DOHH2 (cell line): ENCODE measurements around the gene IL1RAPL1.

Experiments used
- H3F3A ChIP-seq: fragments of 200-600 bp; sonication (generic), shearing (Covaris generic); 2 replicates; pipeline ENCODE4 v1.6.0; 2016; ENCODE audit warnings: antibody characterized with exemption, mild to moderate bottlenecking; ENCODE audit not compliant: control insufficient read depth, insufficient read depth
- H3K27ac ChIP-seq: fragments of 200-600 bp; sonication (generic); 2 replicates; pipeline ENCODE4 v1.5.1; 2014; ENCODE audit warnings: low read depth, mild to moderate bottlenecking, low read length, moderate library complexity
- H3K27me3 ChIP-seq: fragments of 200-600 bp; sonication (generic); 2 replicates; pipeline ENCODE4 v1.6.1; 2014; ENCODE audit warnings: mild to moderate bottlenecking, low read length, mixed read lengths; ENCODE audit not compliant: control insufficient read depth
- H3K36me3 ChIP-seq: fragments of 200-600 bp; sonication (generic); 2 replicates; pipeline ENCODE4 v1.6.1; 2014; ENCODE audit warnings: mild to moderate bottlenecking, low read length, moderate library complexity, mixed read lengths; ENCODE audit not compliant: control insufficient read depth
- H3K4me1 ChIP-seq: fragments of 200-600 bp; sonication (generic); 2 replicates; pipeline ENCODE4 v1.6.1; 2014; ENCODE audit warnings: mild to moderate bottlenecking, low read length, mixed read lengths; ENCODE audit not compliant: control insufficient read depth
- H3K4me2 ChIP-seq: fragments of 200-600 bp; sonication (generic); 2 replicates; pipeline ENCODE4 v1.6.0; 2014; ENCODE audit warnings: mild to moderate bottlenecking, low read length, moderate library complexity
- H3K4me3 ChIP-seq: fragments of 200-600 bp; sonication (generic); 2 replicates; pipeline ENCODE4 v1.5.1; 2014; ENCODE audit warnings: mild to moderate bottlenecking, low read length, mixed read lengths
- H3K79me2 ChIP-seq: fragments of 200-600 bp; sonication (generic); 2 replicates; pipeline ENCODE4 v1.6.1; 2014; ENCODE audit warnings: mild to moderate bottlenecking, low read length, mixed read lengths; ENCODE audit not compliant: control insufficient read depth
- H3K9me2 ChIP-seq: fragments of 200-600 bp; sonication (generic); replicated peaks from 2 replicates; pipeline ENCODE4 v1.6.1; 2014; ENCODE audit warnings: mild to moderate bottlenecking, low read length, mixed read lengths; ENCODE audit not compliant: control insufficient read depth
- H3K9me3 ChIP-seq: fragments of 200-600 bp; sonication (generic); 2 replicates; pipeline ENCODE4 v1.6.1; 2014; ENCODE audit warnings: antibody characterized with exemption, low read length, mixed read lengths; ENCODE audit not compliant: control insufficient read depth, insufficient read depth
- H4K20me1 ChIP-seq: fragments of 200-600 bp; sonication (generic); 2 replicates; pipeline ENCODE4 v1.6.0; 2014; ENCODE audit warnings: low read depth, mild to moderate bottlenecking, antibody characterized with exemption, low read length, moderate library complexity; ENCODE audit not compliant: control insufficient read depth, insufficient read depth
- EZH2phosphoT487 ChIP-seq: fragments of 200-600 bp; sonication (generic); IDR thresholded peaks from 2 replicates; pipeline ENCODE4 v1.6.1; 2017; ENCODE audit warnings: borderline replicate concordance, mild to moderate bottlenecking, antibody characterized with exemption, low read length, moderate library complexity, mixed read lengths
- TF ChIP-seq, protein P1 (sequence below): fragments of 200-600 bp; sonication (generic); IDR thresholded peaks from one replicate; pipeline ENCODE4 v1.5.1; 2014; ENCODE audit warnings: antibody characterized with exemption, mild to moderate bottlenecking, low read depth, low read length; ENCODE audit not compliant: poor library complexity, severe bottlenecking

IL1RAPL1 gene

DNA sequence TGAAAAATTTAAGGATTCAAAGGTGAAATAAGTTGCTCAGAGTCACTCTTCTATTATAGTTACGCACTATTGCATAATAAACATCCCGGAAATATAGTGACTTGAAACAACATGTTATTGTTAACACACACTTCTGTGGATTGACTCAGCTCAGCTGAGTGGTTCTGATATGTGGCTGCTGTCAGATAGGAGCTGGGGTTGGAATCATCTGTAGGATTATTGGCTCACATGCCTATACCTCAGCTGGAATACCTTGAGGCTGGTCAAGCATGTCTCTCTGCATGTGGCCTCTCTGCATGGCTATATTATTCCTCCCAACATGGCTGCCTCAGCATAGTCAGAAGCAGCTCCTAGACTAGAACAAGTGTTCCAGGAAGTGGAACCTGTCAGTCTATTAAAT, 1141.4 kb downstream of the IL1RAPL1 start:
- H3K9me3 ChIP-seq = no peaks in the 10 kb centered on the region
- H3K4me1 ChIP-seq = no peaks in the 10 kb centered on the region
- H3K4me2 ChIP-seq = no peak overlapping the region
- no peak overlapping the region for H3K4me3 ChIP-seq
- no peaks in the 10 kb centered on the region for H4K20me1 ChIP-seq
- H3K9me2 ChIP-seq = no peaks in the 10 kb centered on the region
- no peak overlapping the region for H3K27ac ChIP-seq
- no peaks in the 10 kb centered on the region for H3K27me3 ChIP-seq
- H3F3A ChIP-seq = no peaks in the 10 kb centered on the region
- H3K79me2 ChIP-seq = no peaks in the 10 kb centered on the region
- TF ChIP-seq, protein P1, sequence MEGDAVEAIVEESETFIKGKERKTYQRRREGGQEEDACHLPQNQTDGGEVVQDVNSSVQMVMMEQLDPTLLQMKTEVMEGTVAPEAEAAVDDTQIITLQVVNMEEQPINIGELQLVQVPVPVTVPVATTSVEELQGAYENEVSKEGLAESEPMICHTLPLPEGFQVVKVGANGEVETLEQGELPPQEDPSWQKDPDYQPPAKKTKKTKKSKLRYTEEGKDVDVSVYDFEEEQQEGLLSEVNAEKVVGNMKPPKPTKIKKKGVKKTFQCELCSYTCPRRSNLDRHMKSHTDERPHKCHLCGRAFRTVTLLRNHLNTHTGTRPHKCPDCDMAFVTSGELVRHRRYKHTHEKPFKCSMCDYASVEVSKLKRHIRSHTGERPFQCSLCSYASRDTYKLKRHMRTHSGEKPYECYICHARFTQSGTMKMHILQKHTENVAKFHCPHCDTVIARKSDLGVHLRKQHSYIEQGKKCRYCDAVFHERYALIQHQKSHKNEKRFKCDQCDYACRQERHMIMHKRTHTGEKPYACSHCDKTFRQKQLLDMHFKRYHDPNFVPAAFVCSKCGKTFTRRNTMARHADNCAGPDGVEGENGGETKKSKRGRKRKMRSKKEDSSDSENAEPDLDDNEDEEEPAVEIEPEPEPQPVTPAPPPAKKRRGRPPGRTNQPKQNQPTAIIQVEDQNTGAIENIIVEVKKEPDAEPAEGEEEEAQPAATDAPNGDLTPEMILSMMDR = no peak
- TF ChIP-seq EZH2phosphoT487 = no peak
- no peaks in the 10 kb centered on the region for H3K36me3 ChIP-seq

DNA sequence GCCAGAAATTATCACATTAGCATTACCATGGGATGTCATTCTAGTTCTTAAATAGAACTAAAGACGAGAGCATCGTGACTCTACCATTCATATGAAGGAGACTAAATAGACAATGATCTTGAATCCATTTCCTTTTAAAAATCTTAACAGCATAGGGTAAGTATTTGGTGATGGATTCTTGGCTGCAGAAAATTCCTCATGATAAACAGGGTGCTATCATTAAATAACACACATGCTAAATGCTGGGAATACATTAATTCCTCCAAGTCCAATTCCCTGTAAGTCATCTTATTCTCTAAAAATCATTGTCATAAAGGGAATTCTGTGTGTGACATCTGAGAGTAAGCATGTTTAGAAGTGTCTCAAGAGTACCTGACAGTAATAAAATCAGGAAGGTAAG, 1157.7 kb downstream of the IL1RAPL1 start:
- no peaks in the 10 kb centered on the region for H3K27me3 ChIP-seq
- H3K27ac ChIP-seq = no peak overlapping the region
- no peaks in the 10 kb centered on the region for H4K20me1 ChIP-seq
- H3F3A ChIP-seq = no peaks in the 10 kb centered on the region
- H3K4me1 ChIP-seq = no peaks in the 10 kb centered on the region
- TF ChIP-seq, protein P1 = no peak
- no peak for TF ChIP-seq EZH2phosphoT487
- no peaks in the 10 kb centered on the region for H3K79me2 ChIP-seq
- no peaks in the 10 kb centered on the region for H3K9me3 ChIP-seq
- no peak overlapping the region for H3K4me2 ChIP-seq
- no peaks in the 10 kb centered on the region for H3K9me2 ChIP-seq
- H3K36me3 ChIP-seq = no peaks in the 10 kb centered on the region
- no peak overlapping the region for H3K4me3 ChIP-seq

DNA sequence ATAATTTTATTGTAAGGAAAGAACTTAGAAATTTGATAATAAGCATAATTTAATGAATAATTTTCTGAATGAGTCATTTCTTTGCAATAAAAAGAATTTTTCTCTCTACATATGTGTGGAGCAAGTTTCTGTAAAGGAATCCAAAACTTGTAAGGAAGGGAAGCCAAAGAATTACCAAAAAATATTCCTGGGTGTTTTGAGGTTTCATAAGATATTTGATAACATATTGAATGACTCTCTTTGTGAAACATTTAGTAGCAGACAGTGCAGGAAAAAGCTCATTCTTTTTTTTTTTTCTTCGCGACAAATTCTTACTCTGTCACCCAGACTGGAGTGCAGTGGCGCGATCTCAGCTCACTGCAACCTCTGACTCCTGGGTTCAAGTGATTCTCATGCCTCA, 1159.1 kb downstream of the IL1RAPL1 start:
- Histone ChIP-seq H3K9me3 (no peaks in the 10 kb centered on the region), H3K4me3 (no peak overlapping the region), H3K4me2 (no peak overlapping the region), H3F3A (no peaks in the 10 kb centered on the region), H3K9me2 (no peaks in the 10 kb centered on the region), H4K20me1 (no peaks in the 10 kb centered on the region), H3K79me2 (no peaks in the 10 kb centered on the region), H3K36me3 (no peaks in the 10 kb centered on the region), H3K27me3 (no peaks in the 10 kb centered on the region), H3K27ac (no peak overlapping the region), H3K4me1 (no peaks in the 10 kb centered on the region)
- TF ChIP-seq, protein P1 = no peak
- TF ChIP-seq EZH2phosphoT487 = no peak

DNA sequence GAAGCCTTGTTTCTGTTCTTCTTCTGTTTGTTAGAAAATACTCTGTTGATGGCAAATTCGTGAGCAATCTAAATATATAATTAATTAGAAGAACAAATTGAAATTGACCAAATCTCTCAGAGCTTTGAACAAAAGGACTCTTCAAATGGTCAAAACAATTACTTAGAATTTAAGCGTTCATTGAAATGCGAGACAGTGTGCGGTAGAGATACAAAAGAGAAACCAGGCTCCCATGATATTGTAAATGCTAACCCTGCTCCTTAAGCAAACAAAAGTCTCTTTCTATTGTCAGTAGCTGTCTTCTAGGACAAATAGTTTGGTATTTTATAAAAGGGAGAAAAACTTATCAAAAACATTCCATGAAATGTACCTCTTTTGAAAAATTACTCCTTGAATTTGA, 1174.8 kb downstream of the IL1RAPL1 start:
- Histone ChIP-seq H3K4me3 (no peak overlapping the region), H3K36me3 (no peaks in the 10 kb centered on the region), H3K9me2 (no peaks in the 10 kb centered on the region), H3K27ac (no peak overlapping the region), H3K79me2 (no peaks in the 10 kb centered on the region), H3K9me3 (no peaks in the 10 kb centered on the region), H3K4me1 (no peaks in the 10 kb centered on the region), H3K27me3 (no peaks in the 10 kb centered on the region), H3F3A (no peaks in the 10 kb centered on the region), H3K4me2 (no peak overlapping the region), H4K20me1 (no peaks in the 10 kb centered on the region)
- no peak for TF ChIP-seq EZH2phosphoT487
- TF ChIP-seq, protein P1 = no peak
